HEK293 (cell line): ENCODE data around the gene LSMEM2.

Experiments used
- GFI1B ChIP-seq: fragments of 450-650 bp; formaldehyde crosslinking; IDR thresholded peaks from 2 replicates; pipeline ENCODE4 v1.5.1; 2016; ENCODE audit warnings: missing biosample characterization, missing genetic modification characterization
- OSR2 ChIP-seq: fragments of 450-650 bp; formaldehyde crosslinking; IDR thresholded peaks from 2 replicates; pipeline ENCODE4 v1.5.1; 2016; ENCODE audit warnings: missing biosample characterization, missing genetic modification characterization
- PRDM1 ChIP-seq: fragments of 450-650 bp; formaldehyde crosslinking; IDR thresholded peaks from 2 replicates; pipeline ENCODE4; 2016; ENCODE audit warnings: missing biosample characterization, missing genetic modification characterization
- REPIN1 ChIP-seq: fragments of 450-650 bp; formaldehyde crosslinking; IDR thresholded peaks from 2 replicates; pipeline ENCODE4 v1.5.1; 2017; ENCODE audit warnings: missing biosample characterization, missing genetic modification characterization, low read depth
- REST ChIP-seq: fragments of 450-650 bp; formaldehyde crosslinking; IDR thresholded peaks from 2 replicates; pipeline ENCODE4 v1.5.1; 2016; ENCODE audit warnings: missing biosample characterization, missing genetic modification characterization
- SCRT2 ChIP-seq: fragments of 450-650 bp; formaldehyde crosslinking; IDR thresholded peaks from 2 replicates; pipeline ENCODE4 v1.5.1; 2016; ENCODE audit warnings: missing biosample characterization, missing genetic modification characterization
- ZNF146 ChIP-seq: fragments of 450-650 bp; formaldehyde crosslinking; IDR thresholded peaks from 2 replicates; pipeline ENCODE4 v1.5.1; 2016; ENCODE audit warnings: missing biosample characterization, missing genetic modification characterization
- ZNF221 ChIP-seq: fragments of 450-650 bp; formaldehyde crosslinking; IDR thresholded peaks from 2 replicates; pipeline ENCODE4 v1.5.1; 2017; ENCODE audit warnings: missing biosample characterization, missing genetic modification characterization, borderline replicate concordance
- ZNF280C ChIP-seq: fragments of 450-650 bp; formaldehyde crosslinking; IDR thresholded peaks from 2 replicates; pipeline ENCODE4 v1.5.1; 2016; ENCODE audit warnings: missing biosample characterization, missing genetic modification characterization
- ZNF292 ChIP-seq: fragments of 450-650 bp; formaldehyde crosslinking; IDR thresholded peaks from 2 replicates; pipeline ENCODE4 v1.5.1; 2016; ENCODE audit warnings: low read depth, missing biosample characterization, missing genetic modification characterization, borderline replicate concordance
- ZNF341 ChIP-seq: fragments of 450-650 bp; formaldehyde crosslinking; IDR thresholded peaks from 2 replicates; pipeline ENCODE4; 2016; ENCODE audit warnings: low read depth, missing biosample characterization, missing genetic modification characterization
- ZNF433 ChIP-seq: fragments of 450-650 bp; formaldehyde crosslinking; IDR thresholded peaks from 2 replicates; pipeline ENCODE4 v1.5.1; 2016; ENCODE audit warnings: missing biosample characterization, missing genetic modification characterization, low read depth
- ZNF510 ChIP-seq: fragments of 450-650 bp; formaldehyde crosslinking; IDR thresholded peaks from 2 replicates; pipeline ENCODE4 v1.5.1; 2018; ENCODE audit warnings: mild to moderate bottlenecking, missing genetic modification characterization, missing biosample characterization; ENCODE audit not compliant: insufficient replicate concordance
- ZNF561 ChIP-seq: fragments of 450-650 bp; IDR thresholded peaks from 2 replicates; pipeline ENCODE4 v1.5.1; 2018; ENCODE audit warnings: missing biosample characterization, missing genetic modification characterization, borderline replicate concordance
- ZNF571 ChIP-seq: fragments of 450-650 bp; formaldehyde crosslinking; IDR thresholded peaks from 2 replicates; pipeline ENCODE4 v1.5.0; 2017; ENCODE audit warnings: missing biosample characterization, missing genetic modification characterization
- ZNF610 ChIP-seq: fragments of 450-650 bp; formaldehyde crosslinking; IDR thresholded peaks from 2 replicates; pipeline ENCODE4 v1.5.1; 2016; ENCODE audit warnings: missing biosample characterization, missing genetic modification characterization, borderline replicate concordance
- ZNF629 ChIP-seq: fragments of 450-650 bp; formaldehyde crosslinking; IDR thresholded peaks from 2 replicates; pipeline ENCODE4 v1.5.1; 2017; ENCODE audit warnings: missing biosample characterization, missing genetic modification characterization
- ZNF670 ChIP-seq: fragments of 450-650 bp; formaldehyde crosslinking; IDR thresholded peaks from 2 replicates; pipeline ENCODE4 v1.5.1; 2016; ENCODE audit warnings: missing biosample characterization, missing genetic modification characterization, low read depth
- ZNF677 ChIP-seq: fragments of 450-650 bp; IDR thresholded peaks from 2 replicates; pipeline ENCODE4 v1.5.0; 2018; ENCODE audit warnings: missing biosample characterization, mild to moderate bottlenecking, missing genetic modification characterization, moderate library complexity
- ZNF776 ChIP-seq: fragments of 450-650 bp; formaldehyde crosslinking; IDR thresholded peaks from 2 replicates; pipeline ENCODE4 v1.5.0; 2017; ENCODE audit warnings: missing biosample characterization, missing genetic modification characterization, borderline replicate concordance
- ZNF791 ChIP-seq: fragments of 450-650 bp; formaldehyde crosslinking; IDR thresholded peaks from 2 replicates; pipeline ENCODE4 v1.5.1; 2016; ENCODE audit warnings: missing biosample characterization, missing genetic modification characterization
- ZSCAN18 ChIP-seq: fragments of 450-650 bp; formaldehyde crosslinking; IDR thresholded peaks from 2 replicates; pipeline ENCODE4 v1.5.1; 2016; ENCODE audit warnings: missing biosample characterization, missing genetic modification characterization
- TF ChIP-seq, protein P1 (sequence below): fragments of 450-650 bp; formaldehyde crosslinking; IDR thresholded peaks from 2 replicates; pipeline ENCODE4 v1.5.1; 2016; ENCODE audit warnings: missing biosample characterization, missing genetic modification characterization
- TF ChIP-seq, protein P2 (sequence below): fragments of 450-650 bp; formaldehyde crosslinking; IDR thresholded peaks from 2 replicates; pipeline ENCODE4 v1.5.1; 2016; ENCODE audit warnings: missing biosample characterization, missing genetic modification characterization
- TF ChIP-seq, protein P3 (sequence below): fragments of 450-650 bp; formaldehyde crosslinking; IDR thresholded peaks from 2 replicates; pipeline ENCODE4 v1.5.1; 2016; ENCODE audit warnings: missing biosample characterization, missing genetic modification characterization, low read depth
- TF ChIP-seq, protein P4 (sequence below): fragments of 450-650 bp; formaldehyde crosslinking; IDR thresholded peaks from 2 replicates; pipeline ENCODE4 v1.5.1; 2017; ENCODE audit warnings: missing biosample characterization, missing genetic modification characterization

LSMEM2 gene

GRCh38 chr3:50260027-50260941 lies 18.6 kb upstream of the LSMEM2 start (continued):
- TF ChIP-seq, protein P1, sequence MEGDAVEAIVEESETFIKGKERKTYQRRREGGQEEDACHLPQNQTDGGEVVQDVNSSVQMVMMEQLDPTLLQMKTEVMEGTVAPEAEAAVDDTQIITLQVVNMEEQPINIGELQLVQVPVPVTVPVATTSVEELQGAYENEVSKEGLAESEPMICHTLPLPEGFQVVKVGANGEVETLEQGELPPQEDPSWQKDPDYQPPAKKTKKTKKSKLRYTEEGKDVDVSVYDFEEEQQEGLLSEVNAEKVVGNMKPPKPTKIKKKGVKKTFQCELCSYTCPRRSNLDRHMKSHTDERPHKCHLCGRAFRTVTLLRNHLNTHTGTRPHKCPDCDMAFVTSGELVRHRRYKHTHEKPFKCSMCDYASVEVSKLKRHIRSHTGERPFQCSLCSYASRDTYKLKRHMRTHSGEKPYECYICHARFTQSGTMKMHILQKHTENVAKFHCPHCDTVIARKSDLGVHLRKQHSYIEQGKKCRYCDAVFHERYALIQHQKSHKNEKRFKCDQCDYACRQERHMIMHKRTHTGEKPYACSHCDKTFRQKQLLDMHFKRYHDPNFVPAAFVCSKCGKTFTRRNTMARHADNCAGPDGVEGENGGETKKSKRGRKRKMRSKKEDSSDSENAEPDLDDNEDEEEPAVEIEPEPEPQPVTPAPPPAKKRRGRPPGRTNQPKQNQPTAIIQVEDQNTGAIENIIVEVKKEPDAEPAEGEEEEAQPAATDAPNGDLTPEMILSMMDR: peak; percentile 75; the same call in 1 of the 2 replicates
- TF ChIP-seq ZNF146 (tag by site-specific recombination): no peak
- TF ChIP-seq, protein P2, sequence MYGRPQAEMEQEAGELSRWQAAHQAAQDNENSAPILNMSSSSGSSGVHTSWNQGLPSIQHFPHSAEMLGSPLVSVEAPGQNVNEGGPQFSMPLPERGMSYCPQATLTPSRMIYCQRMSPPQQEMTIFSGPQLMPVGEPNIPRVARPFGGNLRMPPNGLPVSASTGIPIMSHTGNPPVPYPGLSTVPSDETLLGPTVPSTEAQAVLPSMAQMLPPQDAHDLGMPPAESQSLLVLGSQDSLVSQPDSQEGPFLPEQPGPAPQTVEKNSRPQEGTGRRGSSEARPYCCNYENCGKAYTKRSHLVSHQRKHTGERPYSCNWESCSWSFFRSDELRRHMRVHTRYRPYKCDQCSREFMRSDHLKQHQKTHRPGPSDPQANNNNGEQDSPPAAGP (tag by site-specific recombination): peak; percentile 34
- no peak for TF ChIP-seq REST (tag by site-specific recombination)
- no peak for TF ChIP-seq ZNF677 (tag by site-specific recombination)
- no peak for TF ChIP-seq ZNF433 (tag by site-specific recombination)
- TF ChIP-seq ZNF280C (tag by site-specific recombination): no peak
- no peak for TF ChIP-seq ZNF776 (tag by site-specific recombination)
- TF ChIP-seq, protein P3, sequence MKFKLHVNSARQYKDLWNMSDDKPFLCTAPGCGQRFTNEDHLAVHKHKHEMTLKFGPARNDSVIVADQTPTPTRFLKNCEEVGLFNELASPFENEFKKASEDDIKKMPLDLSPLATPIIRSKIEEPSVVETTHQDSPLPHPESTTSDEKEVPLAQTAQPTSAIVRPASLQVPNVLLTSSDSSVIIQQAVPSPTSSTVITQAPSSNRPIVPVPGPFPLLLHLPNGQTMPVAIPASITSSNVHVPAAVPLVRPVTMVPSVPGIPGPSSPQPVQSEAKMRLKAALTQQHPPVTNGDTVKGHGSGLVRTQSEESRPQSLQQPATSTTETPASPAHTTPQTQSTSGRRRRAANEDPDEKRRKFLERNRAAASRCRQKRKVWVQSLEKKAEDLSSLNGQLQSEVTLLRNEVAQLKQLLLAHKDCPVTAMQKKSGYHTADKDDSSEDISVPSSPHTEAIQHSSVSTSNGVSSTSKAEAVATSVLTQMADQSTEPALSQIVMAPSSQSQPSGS (tag by site-specific recombination): peak; percentile 80; the same call in 1 of the 2 replicates
- no peak for TF ChIP-seq ZNF510 (tag by site-specific recombination)
- TF ChIP-seq ZNF670 (tag by site-specific recombination): no peak
- no peak for TF ChIP-seq ZNF561 (tag by site-specific recombination)
- no peak for TF ChIP-seq OSR2
- no peak for TF ChIP-seq ZNF571 (tag by site-specific recombination)
- no peak for TF ChIP-seq GFI1B (tag by site-specific recombination)
- TF ChIP-seq ZNF629 (tag by site-specific recombination): peak; percentile 72; the same call in 1 of the 2 replicates
- no peak for TF ChIP-seq PRDM1 (tag by site-specific recombination)
- TF ChIP-seq ZNF791 (tag by site-specific recombination): no peak
- TF ChIP-seq ZNF341 (tag by site-specific recombination): no peak
- no peak for TF ChIP-seq ZSCAN18
- no peak for TF ChIP-seq ZNF292 (tag by site-specific recombination)
- TF ChIP-seq, protein P4, sequence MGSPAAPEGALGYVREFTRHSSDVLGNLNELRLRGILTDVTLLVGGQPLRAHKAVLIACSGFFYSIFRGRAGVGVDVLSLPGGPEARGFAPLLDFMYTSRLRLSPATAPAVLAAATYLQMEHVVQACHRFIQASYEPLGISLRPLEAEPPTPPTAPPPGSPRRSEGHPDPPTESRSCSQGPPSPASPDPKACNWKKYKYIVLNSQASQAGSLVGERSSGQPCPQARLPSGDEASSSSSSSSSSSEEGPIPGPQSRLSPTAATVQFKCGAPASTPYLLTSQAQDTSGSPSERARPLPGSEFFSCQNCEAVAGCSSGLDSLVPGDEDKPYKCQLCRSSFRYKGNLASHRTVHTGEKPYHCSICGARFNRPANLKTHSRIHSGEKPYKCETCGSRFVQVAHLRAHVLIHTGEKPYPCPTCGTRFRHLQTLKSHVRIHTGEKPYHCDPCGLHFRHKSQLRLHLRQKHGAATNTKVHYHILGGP (tag by site-specific recombination): no peak
- TF ChIP-seq ZNF221: no peak
- TF ChIP-seq REPIN1 (tag by site-specific recombination): no peak
- TF ChIP-seq SCRT2 (tag by site-specific recombination): no peak; the same call in 1 of the 2 replicates
- peak; percentile 94 for TF ChIP-seq ZNF610
